ENCODE results near the gene TGM6.

TGM6 gene

GRCh38 chr20:2380601-2381000 lies at the start of gene TGM6:
Gene TGM6 (plus strand): TSS chr20:2380901. CDS start chr20:2380969, 68 bp downstream.
- no peak for DNase-seq

GRCh38 chr20:2331106-2331505 lies 49.6 kb upstream of the TGM6 start:
- DNase-seq: no peak

- no peak for DNase-seq
Measured at GRCh38 chr20:2331901-2332565, 48.7 kb upstream of the TGM6 start.

GRCh38 chr20:2332711-2333110 lies 48.0 kb upstream of the TGM6 start:
- DNase-seq: no peak

GRCh38 chr20:2333821-2334220 lies 46.9 kb upstream of the TGM6 start:
- DNase-seq: no peak

GRCh38 chr20:2335096-2335870 lies 45.4 kb upstream of the TGM6 start:
- no peak for DNase-seq

GRCh38 chr20:2336471-2336870 lies 44.2 kb upstream of the TGM6 start:
- DNase-seq: no peak

- DNase-seq: no peak
Measured at GRCh38 chr20:2337142-2337541, 43.6 kb upstream of the TGM6 start.

GRCh38 chr20:2338411-2339066 lies 42.2 kb upstream of the TGM6 start:
- no peak for DNase-seq

GRCh38 chr20:2340136-2340535 lies 40.6 kb upstream of the TGM6 start:
- DNase-seq: no peak

GRCh38 chr20:2340823-2341222 lies 39.9 kb upstream of the TGM6 start:
- DNase-seq: no peak

GRCh38 chr20:2341336-2341735 lies 39.4 kb upstream of the TGM6 start:
- DNase-seq: no peak

- no peak for DNase-seq
Measured at GRCh38 chr20:2342243-2342642, 38.5 kb upstream of the TGM6 start.

GRCh38 chr20:2346188-2346587 lies 34.5 kb upstream of the TGM6 start:
- DNase-seq: no peak

- no peak for DNase-seq
Measured at GRCh38 chr20:2348336-2348735, 32.4 kb upstream of the TGM6 start.

- no peak for DNase-seq
Measured at GRCh38 chr20:2349801-2350200, 30.9 kb upstream of the TGM6 start.

GRCh38 chr20:2350606-2351005 lies 30.1 kb upstream of the TGM6 start:
- no peak for DNase-seq

- no peak for DNase-seq
Measured at GRCh38 chr20:2353231-2353630, 27.5 kb upstream of the TGM6 start.

- no peak for DNase-seq
Measured at GRCh38 chr20:2357114-2357513, 23.6 kb upstream of the TGM6 start.

- DNase-seq: no peak
Measured at GRCh38 chr20:2358006-2358405, 22.7 kb upstream of the TGM6 start.

- no peak for DNase-seq
Measured at GRCh38 chr20:2361035-2361593, 19.6 kb upstream of the TGM6 start.

- DNase-seq: no peak
Measured at GRCh38 chr20:2363187-2363586, 17.5 kb upstream of the TGM6 start.

GRCh38 chr20:2363587-2363986 lies 17.1 kb upstream of the TGM6 start:
- no peak for DNase-seq

- no peak for DNase-seq
Measured at GRCh38 chr20:2364044-2364443, 16.7 kb upstream of the TGM6 start.
